H9 (cell line): ENCODE data around the gene THSD7B. TPM values are rescaled to one million over a fixed set of nuclear protein-coding genes. Genes with fewer than 3 reads are reported as not detected.

Experiments used
- DNase-seq: peaks from one replicate; pipeline ENCODE4 v3.0.0-alpha.2; 2017
- H2AFZ ChIP-seq: one replicate; pipeline ENCODE4 v1.6.1; 2013; ENCODE audit warnings: mild to moderate bottlenecking, low read length, control low read depth, moderate library complexity
- H2AK5ac ChIP-seq: 2 replicates; pipeline ENCODE4 v1.6.1; 2013; ENCODE audit warnings: low read length, control low read depth, mixed read lengths; ENCODE audit not compliant: insufficient read length
- H2BK120ac ChIP-seq: one replicate; pipeline ENCODE4 v1.6.1; 2013; ENCODE audit warnings: low read depth, mild to moderate bottlenecking, low read length, control low read depth, inconsistent platforms; ENCODE audit not compliant: poor library complexity, severe bottlenecking
- H2BK12ac ChIP-seq: 2 replicates; pipeline ENCODE4 v1.6.1; 2013; ENCODE audit warnings: low read length, control low read depth, mixed read lengths, low read depth; ENCODE audit not compliant: insufficient read length
- H2BK15ac ChIP-seq: 2 replicates; pipeline ENCODE4 v1.6.1; 2013; ENCODE audit warnings: low read depth, low read length, control low read depth
- H2BK20ac ChIP-seq: one replicate; pipeline ENCODE4 v1.6.1; 2013; ENCODE audit warnings: low read depth, mild to moderate bottlenecking, low read length, control low read depth, inconsistent platforms; ENCODE audit not compliant: poor library complexity, severe bottlenecking
- H2BK5ac ChIP-seq: 2 replicates; pipeline ENCODE4 v1.6.1; 2013; ENCODE audit warnings: low read length, control low read depth, mixed read lengths; ENCODE audit not compliant: insufficient read length
- H3K14ac ChIP-seq: 2 replicates; pipeline ENCODE4 v1.6.1; 2013; ENCODE audit warnings: low read length, control low read depth; ENCODE audit not compliant: insufficient read depth
- H3K18ac ChIP-seq: 2 replicates; pipeline ENCODE4 v1.6.1; 2013; ENCODE audit warnings: low read depth, mild to moderate bottlenecking, mixed read lengths, low read length, control low read depth; ENCODE audit not compliant: insufficient read length
- H3K23ac ChIP-seq: 2 replicates; pipeline ENCODE4 v1.6.1; 2013; ENCODE audit warnings: low read length, control low read depth, mixed read lengths, low read depth; ENCODE audit not compliant: insufficient read length
- H3K23me2 ChIP-seq: 2 replicates; pipeline ENCODE4 v1.6.1; 2013; ENCODE audit warnings: low read depth, mild to moderate bottlenecking, mixed read lengths, low read length, control low read depth; ENCODE audit not compliant: insufficient read length, poor library complexity, severe bottlenecking
- H3K27ac ChIP-seq: 2 replicates; pipeline ENCODE4 v1.5.1; 2013; ENCODE audit warnings: low read length, control low read depth, mixed read lengths, low read depth; ENCODE audit not compliant: insufficient read length
- H3K27me3 ChIP-seq: 2 replicates; pipeline ENCODE4 v1.6.1; 2013; ENCODE audit warnings: low read length, control low read depth, inconsistent platforms; ENCODE audit not compliant: insufficient read depth
- H3K4ac ChIP-seq: 2 replicates; pipeline ENCODE4 v1.6.1; 2013; ENCODE audit warnings: low read depth, mild to moderate bottlenecking, control low read depth, inconsistent platforms, low read length, moderate library complexity
- H3K4me1 ChIP-seq: 2 replicates; pipeline ENCODE4 v1.6.1; 2013; ENCODE audit warnings: low read length, control low read depth, inconsistent platforms; ENCODE audit not compliant: insufficient read depth
- H3K4me2 ChIP-seq: 2 replicates; pipeline ENCODE4 v1.6.1; 2013; ENCODE audit warnings: low read length, control low read depth, mixed read lengths; ENCODE audit not compliant: insufficient read length, insufficient read depth
- H3K56ac ChIP-seq: 2 replicates; pipeline ENCODE4 v1.6.1; 2013; ENCODE audit warnings: low read depth, mild to moderate bottlenecking, mixed read lengths, low read length, control low read depth; ENCODE audit not compliant: insufficient read length
- H3K79me1 ChIP-seq: 2 replicates; pipeline ENCODE4 v1.6.1; 2013; ENCODE audit warnings: low read depth, mild to moderate bottlenecking, moderate library complexity, low read length, control low read depth, inconsistent platforms; ENCODE audit not compliant: insufficient read depth, poor library complexity, severe bottlenecking
- H3K79me2 ChIP-seq: 2 replicates; pipeline ENCODE4 v1.6.1; 2013; ENCODE audit warnings: low read length, control low read depth, inconsistent platforms; ENCODE audit not compliant: insufficient read depth
- H3K9ac ChIP-seq: 2 replicates; pipeline ENCODE4 v1.6.1; 2013; ENCODE audit warnings: low read length, control low read depth, mixed read lengths; ENCODE audit not compliant: insufficient read length; ENCODE audit errors: extremely low read depth
- H3K9me3 ChIP-seq: one replicate; pipeline ENCODE4 v1.6.1; 2013; ENCODE audit warnings: low read depth, low read length, inconsistent platforms; ENCODE audit not compliant: control insufficient read depth
- H3T11ph ChIP-seq: one replicate; pipeline ENCODE4 v1.6.1; 2013; ENCODE audit warnings: mild to moderate bottlenecking, low read length, control low read depth, inconsistent platforms
- H4K20me1 ChIP-seq: one replicate; pipeline ENCODE4 v1.6.1; 2013; ENCODE audit not compliant: control insufficient read depth, insufficient read length, insufficient read depth
- H4K5ac ChIP-seq: 2 replicates; pipeline ENCODE4 v1.6.1; 2013; ENCODE audit warnings: low read depth, mild to moderate bottlenecking, mixed read lengths, low read length, control low read depth; ENCODE audit not compliant: insufficient read length
- H4K8ac ChIP-seq: replicated peaks from 2 replicates; pipeline ENCODE4 v1.6.1; 2013; ENCODE audit warnings: low read length, control low read depth, mixed read lengths, low read depth; ENCODE audit not compliant: insufficient read length
- H4K91ac ChIP-seq: 2 replicates; pipeline ENCODE4 v1.6.1; 2013; ENCODE audit warnings: low read depth, mild to moderate bottlenecking, moderate library complexity, mixed read lengths, low read length, control low read depth; ENCODE audit not compliant: insufficient read length
- H3K27ac Mint-ChIP-seq, 3 experiments: 2 replicates in 2 of 3; 3 replicates in 1 of 3; pipeline ENCODE4 v1.8.0; 2020 to 2021; ENCODE audit warnings: mixed read lengths in 3 of 3, mild to moderate bottlenecking in 1 of 3, moderate library complexity in 1 of 3
- H3K27me3 Mint-ChIP-seq: 2 replicates; pipeline ENCODE4 v1.8.0; 2021; ENCODE audit warnings: low read depth, mild to moderate bottlenecking, moderate library complexity, mixed read lengths
- H3K36me3 Mint-ChIP-seq, 3 experiments: 2 replicates in 2 of 3; 3 replicates in 1 of 3; pipeline ENCODE4 v1.8.0; 2020 to 2021; ENCODE audit warnings: low read depth in 3 of 3, mixed read lengths in 3 of 3; ENCODE audit not compliant: insufficient read depth in 1 of 3
- H3K4me1 Mint-ChIP-seq, 2 experiments: 2 replicates each; pipeline ENCODE4 v1.8.0; 2020; ENCODE audit warnings: mixed read lengths in 2 of 2
- H3K4me3 Mint-ChIP-seq, 2 experiments: 2 replicates in 1 of 2; 3 replicates in 1 of 2; pipeline ENCODE4 v1.8.0; 2020 to 2021; ENCODE audit warnings: mild to moderate bottlenecking in 2 of 2, mixed read lengths in 2 of 2, moderate library complexity in 1 of 2
- H3K9me3 Mint-ChIP-seq, 2 experiments: 2 replicates in 1 of 2; 3 replicates in 1 of 2; pipeline ENCODE4 v1.8.0; 2020; ENCODE audit warnings: mild to moderate bottlenecking in 2 of 2, mixed read lengths in 2 of 2, moderate library complexity in 1 of 2
- CTCF ChIP-seq: fragments of 200-600 bp; sonication (generic); conservative IDR thresholded peaks from 3 replicates; pipeline ENCODE4 v1.8.0; 2021; ENCODE audit warnings: antibody characterized with exemption, mild to moderate bottlenecking
- WGBS: extraction: QIAGEN DNeasy Blood & Tissue Kit; methylation state at CpG from one replicate; pipeline ENCODE4 v1.1.7; 2013; ENCODE audit warnings: missing lambda C conversion rate, low lambda C conversion rate, mixed read lengths; ENCODE audit not compliant: insufficient read length; ENCODE audit errors: extremely low coverage; 5-methylcytosine and 5-hydroxymethylcytosine counted together
- total RNA-seq: library from RNA; stranded (reverse); gene quantifications from 2 replicates; pipeline ENCODE4 v1.2.1, GENCODE V29; 2021

Gene THSD7B
- total RNA-seq, 1 experiment from 2014 or later = 0.85 TPM

GRCh38 chr2:137721733-137722132, 956.4 kb downstream of the THSD7B start:
- no peaks in the 10 kb centered on the region for H3K9me3 ChIP-seq
- H3K9ac ChIP-seq = no peak overlapping the region
- no peak overlapping the region for H3K23ac ChIP-seq
- H2BK120ac ChIP-seq = no peak overlapping the region
- H3K79me1 ChIP-seq = no peaks in the 10 kb centered on the region
- H2BK12ac ChIP-seq = no peak overlapping the region
- H3K4me1 ChIP-seq = no peaks in the 10 kb centered on the region
- no peak overlapping the region for H4K8ac ChIP-seq
- Mint-ChIP-seq H3K4me1 (peaks cover 11 to 12% of the 10 kb centered on the region in 2 experiments), H3K36me3 (peaks cover 1 to 11% (median 7%) of the 10 kb centered on the region in 3 experiments; a peak in 4 of 7 replicates), H3K9me3 (peaks cover 12 to 17% of the 10 kb centered on the region in 2 experiments), H3K27me3 (no peaks in the 10 kb centered on the region), H3K4me3 (no peak overlapping the region), H3K27ac (no peak overlapping the region)
- no peak overlapping the region for H3K4me2 ChIP-seq
- H3K56ac ChIP-seq = no peak overlapping the region
- no peaks in the 10 kb centered on the region for H3K23me2 ChIP-seq
- H3K18ac ChIP-seq = no peak overlapping the region
- H2BK5ac ChIP-seq = no peak overlapping the region
- H3K27ac ChIP-seq = no peak overlapping the region
- H3K4ac ChIP-seq = no peak overlapping the region
- no peak for DNase-seq
- H3K27me3 ChIP-seq = no peaks in the 10 kb centered on the region
- no CpG with 5 or more reads among the region's 1 CpG for WGBS
- H2BK15ac ChIP-seq = no peak overlapping the region
- H2AK5ac ChIP-seq = no peak overlapping the region
- H2AFZ ChIP-seq = no peak overlapping the region
- no peaks in the 10 kb centered on the region for H3K79me2 ChIP-seq
- no peak overlapping the region for H4K91ac ChIP-seq
- H4K5ac ChIP-seq = no peak overlapping the region
- no peaks in the 10 kb centered on the region for H4K20me1 ChIP-seq
- no peak overlapping the region for H3T11ph ChIP-seq
- no peak overlapping the region for H3K14ac ChIP-seq
- no peak overlapping the region for H2BK20ac ChIP-seq
- TF ChIP-seq CTCF = no peak
